ENCODE measurements around the gene ASCL5. TPM values are rescaled to one million over a fixed set of nuclear protein-coding genes. Genes with fewer than 3 reads are reported as not detected.

The ASCL5 gene
- total RNA-seq, 1 donor from 2014 or later, result not detected

DNA sequence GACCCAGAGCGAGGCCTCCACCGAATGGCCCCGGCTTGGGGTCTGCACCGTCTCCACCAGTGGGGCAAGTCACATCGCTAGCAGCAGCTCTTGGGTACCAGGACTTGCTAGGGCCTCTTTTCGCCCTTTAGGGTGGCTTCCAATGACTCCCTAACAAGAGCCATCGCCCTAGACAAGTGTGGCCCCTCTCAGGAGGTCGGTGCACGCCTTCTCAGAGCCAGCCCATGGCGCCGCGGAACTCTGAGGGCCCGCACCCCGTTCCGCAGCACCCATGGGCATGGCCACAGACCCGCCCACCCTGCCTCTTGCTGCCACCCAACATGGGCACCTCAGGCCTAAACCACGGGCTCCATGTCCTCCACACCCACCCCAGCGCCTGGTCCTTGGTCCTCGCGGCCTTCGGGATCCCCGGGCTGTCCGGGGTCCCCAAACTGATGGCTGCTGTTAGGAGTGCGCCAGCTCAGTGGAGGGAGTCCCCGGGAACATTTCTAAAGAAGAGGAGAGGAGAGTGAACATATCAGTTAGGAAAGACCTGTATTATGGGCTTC, 11.5 kb downstream of the ASCL5 start:
- intact Hi-C loops (cut with micrococcal nuclease), result loop anchor here (2.0 kb wide), 1 partner anchor 137 kb away; no protein-coding TSS in a partner anchor
- Mint-ChIP-seq H3K36me3 (ENCODE audit: low read depth) (no peaks in the 10 kb centered on the region), H3K9me3 (no peaks in the 10 kb centered on the region), H3K27ac (no peak overlapping the region), H3K4me1 (peaks cover 4% of the 10 kb centered on the region), H3K27me3 (peaks cover 42% of the 10 kb centered on the region), H3K4me3 (no peak overlapping the region)
- DNase-seq, result no peak

DNA sequence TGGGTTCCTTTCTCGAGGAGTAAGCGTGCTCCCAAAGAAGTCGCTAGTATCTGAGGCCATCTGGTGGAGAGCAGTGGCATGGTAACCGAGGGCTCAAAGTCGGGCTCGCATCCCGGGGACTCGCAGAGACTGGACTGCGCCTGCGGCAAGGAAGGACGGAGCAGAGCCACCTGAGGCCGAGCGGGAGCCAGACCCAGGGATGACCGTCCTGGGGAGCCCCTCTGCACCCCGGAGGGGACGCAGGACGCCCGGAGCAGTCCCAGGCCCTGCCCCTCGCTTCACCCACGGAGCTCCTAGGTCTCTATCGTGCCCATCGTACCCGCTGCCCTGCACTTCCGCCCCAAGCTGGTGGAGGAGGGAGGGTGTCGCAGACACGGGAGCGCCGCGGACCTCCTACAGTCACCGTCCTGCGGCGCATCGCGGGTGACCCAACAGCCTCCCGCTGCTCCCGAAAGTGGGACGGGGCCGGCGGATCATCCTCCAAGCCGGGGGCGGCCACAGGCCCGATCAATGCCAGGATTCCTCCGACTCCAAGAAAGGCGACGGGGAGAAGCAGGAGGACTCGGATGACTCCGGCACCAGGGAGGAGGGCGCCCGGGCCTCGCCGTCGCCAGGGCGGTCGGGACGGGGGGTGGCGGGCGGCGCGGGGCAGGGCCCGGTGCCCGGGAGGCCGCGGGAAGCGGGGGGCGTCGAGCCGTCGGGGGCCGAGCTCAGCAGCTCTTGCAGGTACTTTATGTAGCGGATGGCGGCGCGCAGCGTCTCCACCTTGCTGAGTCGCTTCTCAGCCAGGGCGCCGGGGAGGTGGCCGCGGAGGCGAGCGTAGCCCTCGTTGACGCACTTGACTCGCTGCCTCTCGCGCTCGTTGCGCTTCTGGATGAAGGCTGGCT, 12.5 kb downstream of the ASCL5 start:
- H3K4me1 Mint-ChIP-seq, result peaks cover 4% of the 10 kb centered on the region
- H3K36me3 Mint-ChIP-seq (ENCODE audit: low read depth), result no peaks in the 10 kb centered on the region
- intact Hi-C loops (cut with micrococcal nuclease), result loop anchor here (1.0 to 2.0 kb wide), 2 partner anchors 28 to 136 kb away; no protein-coding TSS in a partner anchor
- H3K9me3 Mint-ChIP-seq, result no peaks in the 10 kb centered on the region
- H3K27me3 Mint-ChIP-seq, result peaks cover 40% of the 10 kb centered on the region
- peak; percentile 90 for DNase-seq
- peak overlapping the region; percentile 48 for H3K27ac Mint-ChIP-seq
- H3K4me3 Mint-ChIP-seq, result peak overlapping the region; percentile 88

DNA sequence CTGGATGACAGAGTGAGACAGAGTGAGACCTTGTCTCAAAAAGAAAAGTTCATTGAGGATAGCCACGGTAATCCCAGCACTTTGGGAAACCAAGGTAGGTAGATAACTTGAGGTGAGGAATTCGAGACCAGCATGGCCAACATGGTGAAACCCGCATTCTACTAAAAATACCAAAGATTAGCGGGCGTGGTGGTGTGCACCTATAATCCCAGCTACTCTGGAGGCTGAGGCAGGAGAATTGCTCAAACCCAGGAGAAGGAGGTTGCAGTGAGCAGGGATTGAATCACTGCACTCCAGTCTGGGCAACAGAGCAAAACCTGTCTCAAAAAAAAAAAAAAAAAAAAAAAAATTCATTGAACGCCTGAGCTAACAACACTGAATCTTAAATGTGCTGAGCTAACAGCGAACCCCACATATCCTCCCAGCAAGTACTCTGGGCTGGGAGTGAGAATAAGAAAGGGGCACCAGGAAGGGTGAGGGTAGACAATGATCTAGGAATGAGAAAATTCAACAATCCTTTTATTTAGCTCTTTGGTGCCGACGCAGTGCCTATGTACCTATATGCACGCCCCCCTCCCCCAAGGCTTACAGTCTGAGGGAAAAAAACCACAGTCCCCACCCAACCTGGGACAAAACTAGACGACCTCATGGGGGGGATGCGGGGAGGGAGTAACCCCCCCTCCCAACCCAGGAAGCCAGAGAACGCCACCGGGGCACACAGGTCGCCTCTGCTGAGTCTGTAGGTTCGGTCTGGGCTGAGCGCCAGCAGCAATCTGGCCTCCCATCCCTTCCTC, 13.3 kb downstream of the ASCL5 start:
- H3K9me3 Mint-ChIP-seq, result no peaks in the 10 kb centered on the region
- peaks cover 4% of the 10 kb centered on the region for H3K4me1 Mint-ChIP-seq
- peak overlapping the region; percentile 88 for H3K4me3 Mint-ChIP-seq
- peaks cover 40% of the 10 kb centered on the region for H3K27me3 Mint-ChIP-seq
- intact Hi-C loops (cut with micrococcal nuclease), result loop anchor here (1.0 to 2.0 kb wide), 2 partner anchors 27 to 135 kb away; no protein-coding TSS in a partner anchor
- no peak overlapping the region for H3K27ac Mint-ChIP-seq
- DNase-seq, result no peak
- no peaks in the 10 kb centered on the region for H3K36me3 Mint-ChIP-seq (ENCODE audit: low read depth)

- H3K4me3 Mint-ChIP-seq, result no peak overlapping the region
- intact Hi-C loops (cut with micrococcal nuclease), result no loop called here
Observed at GRCh38 chr1:201112926-201113325, 14.1 kb downstream of the ASCL5 start.

DNA sequence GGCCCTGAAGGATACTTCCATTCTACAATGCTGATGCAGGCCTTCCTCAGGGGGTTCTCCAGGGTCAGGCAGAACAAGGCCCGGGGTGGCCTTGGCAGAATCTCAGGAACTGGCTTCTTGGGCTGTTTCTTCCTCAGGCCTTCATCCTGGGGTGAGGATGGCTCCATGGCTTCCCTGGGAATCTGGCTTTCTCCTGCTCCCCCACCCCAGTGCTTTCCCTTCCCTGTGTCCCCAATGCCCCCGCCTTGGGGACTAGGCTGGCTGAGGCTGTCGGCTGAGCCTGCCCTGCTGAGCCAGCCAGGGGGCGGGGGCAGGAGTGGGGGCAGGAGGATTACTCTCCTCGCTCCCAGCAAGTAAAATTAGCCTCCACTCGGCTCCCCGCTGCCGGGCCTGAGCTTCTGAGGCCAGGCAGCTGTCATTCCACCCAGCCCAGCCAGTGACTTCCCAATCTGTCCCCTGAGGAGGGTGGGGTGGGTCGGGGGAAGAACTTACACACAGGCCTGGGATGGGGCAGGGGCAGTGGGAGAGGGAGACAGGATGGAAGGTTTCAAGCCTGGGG, 14.7 kb downstream of the ASCL5 start, which contains the start of gene CACNA1S:
CACNA1S (minus strand) TSS at position 254 of the 559 bp plus-strand sequence; CDS start at position 167, 87 bp downstream.
- H3K36me3 Mint-ChIP-seq (ENCODE audit: low read depth), result no peaks in the 10 kb centered on the region
- no peak for DNase-seq
- H3K4me3 Mint-ChIP-seq, result no peak within 1 kb of the TSS
- no peaks in the 10 kb centered on the region for H3K9me3 Mint-ChIP-seq
- peaks cover 4% of the 10 kb centered on the region for H3K4me1 Mint-ChIP-seq
- no peak within 1 kb of the TSS for H3K27ac Mint-ChIP-seq
- intact Hi-C loops (cut with micrococcal nuclease), result no loop called here
- H3K27me3 Mint-ChIP-seq, result peaks cover 37% of the 10 kb centered on the region

More at GRCh38 chr1:201112926-201113325, 14.1 kb downstream of the ASCL5 start:
- Mint-ChIP-seq H3K27ac (no peak overlapping the region), H3K27me3 (peaks cover 37% of the 10 kb centered on the region), H3K36me3 (ENCODE audit: low read depth) (no peaks in the 10 kb centered on the region), H3K4me1 (peaks cover 4% of the 10 kb centered on the region), H3K9me3 (no peaks in the 10 kb centered on the region)
- DNase-seq, result no peak

DNA sequence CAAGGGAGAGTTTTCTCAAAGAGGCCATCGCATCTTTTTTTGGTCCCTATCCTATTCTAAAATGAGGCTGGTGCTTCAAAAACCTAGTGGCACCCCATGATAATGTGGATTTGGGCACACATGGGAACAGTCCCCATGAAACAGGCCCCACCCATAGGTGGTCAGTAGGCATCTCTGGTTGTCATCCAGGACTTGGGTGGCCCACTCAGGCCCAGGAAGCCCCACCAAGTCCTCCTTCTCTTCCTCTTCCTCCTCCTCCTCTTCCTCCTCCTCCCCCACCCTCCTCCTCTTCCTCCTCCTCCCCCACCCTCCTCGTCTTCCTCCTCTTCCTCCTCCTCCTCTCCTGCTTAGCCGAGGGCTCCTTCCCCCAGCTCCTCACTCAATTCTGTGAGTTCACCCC, 15.3 kb downstream of the ASCL5 start:
- Mint-ChIP-seq H3K36me3 (ENCODE audit: low read depth) (no peaks in the 10 kb centered on the region), H3K27ac (no peak overlapping the region), H3K9me3 (no peaks in the 10 kb centered on the region), H3K4me1 (peaks cover 4% of the 10 kb centered on the region), H3K4me3 (no peak overlapping the region), H3K27me3 (peaks cover 33% of the 10 kb centered on the region)
- no peak for DNase-seq
- intact Hi-C loops (cut with micrococcal nuclease), result no loop called here

DNA sequence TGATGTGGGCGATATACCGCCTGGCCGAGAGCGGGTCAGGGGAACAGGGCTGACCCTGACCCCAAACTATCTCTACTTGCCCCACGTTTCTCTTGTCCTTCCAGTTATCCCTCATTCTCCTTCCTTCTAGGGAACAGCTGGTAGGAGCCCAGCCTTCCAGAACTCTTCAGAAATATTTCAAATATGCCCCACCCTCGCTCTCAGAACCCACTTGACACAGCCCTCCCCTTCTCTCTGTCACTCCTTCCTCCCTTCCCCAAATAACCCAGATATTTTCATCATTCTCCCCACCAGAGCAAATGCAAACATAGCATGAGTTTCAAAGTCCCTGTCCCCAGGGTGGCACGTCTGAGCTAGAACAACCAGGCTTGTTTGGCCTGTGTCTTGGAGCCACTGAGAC, 15.8 kb downstream of the ASCL5 start:
- no peak overlapping the region for H3K4me3 Mint-ChIP-seq
- DNase-seq, result no peak
- no peaks in the 10 kb centered on the region for H3K36me3 Mint-ChIP-seq (ENCODE audit: low read depth)
- intact Hi-C loops (cut with micrococcal nuclease), result no loop called here
- peaks cover 28% of the 10 kb centered on the region for H3K27me3 Mint-ChIP-seq
- no peaks in the 10 kb centered on the region for H3K9me3 Mint-ChIP-seq
- H3K27ac Mint-ChIP-seq, result no peak overlapping the region
- peaks cover 4% of the 10 kb centered on the region for H3K4me1 Mint-ChIP-seq

- Mint-ChIP-seq H3K27ac (no peak overlapping the region), H3K9me3 (no peaks in the 10 kb centered on the region), H3K4me1 (peaks cover 4% of the 10 kb centered on the region), H3K4me3 (no peak overlapping the region), H3K36me3 (ENCODE audit: low read depth) (no peaks in the 10 kb centered on the region), H3K27me3 (peaks cover 24% of the 10 kb centered on the region)
- intact Hi-C loops (cut with micrococcal nuclease), result no loop called here
- no peak for DNase-seq
Observed at GRCh38 chr1:201110616-201111015, 16.4 kb downstream of the ASCL5 start.

- H3K27ac Mint-ChIP-seq, result no peak overlapping the region
- DNase-seq, result no peak
- no peaks in the 10 kb centered on the region for H3K36me3 Mint-ChIP-seq (ENCODE audit: low read depth)
- H3K4me1 Mint-ChIP-seq, result peaks cover 4% of the 10 kb centered on the region
- no peaks in the 10 kb centered on the region for H3K9me3 Mint-ChIP-seq
- intact Hi-C loops (cut with micrococcal nuclease), result no loop called here
- H3K4me3 Mint-ChIP-seq, result no peak overlapping the region
- H3K27me3 Mint-ChIP-seq, result peaks cover 20% of the 10 kb centered on the region
Observed at GRCh38 chr1:201110138-201110537, 16.8 kb downstream of the ASCL5 start.

DNA sequence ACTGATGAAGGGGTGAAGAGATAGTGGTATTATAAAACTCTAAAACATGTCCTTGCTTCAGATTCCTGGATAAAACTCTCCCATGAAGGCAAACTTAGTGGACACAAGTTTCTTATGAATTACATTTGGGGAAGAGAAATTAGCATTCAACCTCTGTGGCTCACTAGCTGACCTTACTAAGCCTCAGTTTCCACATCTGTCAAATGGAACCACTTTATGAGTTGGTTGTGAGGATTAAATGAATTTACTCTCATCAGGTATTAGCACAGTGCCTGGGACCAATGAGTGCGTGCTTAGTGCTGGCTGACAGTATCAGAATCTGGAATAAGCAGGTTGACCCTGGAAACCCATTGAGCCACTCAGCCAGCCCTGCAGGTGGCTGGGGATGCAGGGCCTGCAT, 17.3 kb downstream of the ASCL5 start:
- no peak for DNase-seq
- H3K36me3 Mint-ChIP-seq (ENCODE audit: low read depth), result no peaks in the 10 kb centered on the region
- intact Hi-C loops (cut with micrococcal nuclease), result no loop called here
- no peak overlapping the region for H3K27ac Mint-ChIP-seq
- H3K9me3 Mint-ChIP-seq, result no peaks in the 10 kb centered on the region
- peaks cover 4% of the 10 kb centered on the region for H3K4me1 Mint-ChIP-seq
- H3K27me3 Mint-ChIP-seq, result peaks cover 18% of the 10 kb centered on the region
- H3K4me3 Mint-ChIP-seq, result no peak overlapping the region

DNA sequence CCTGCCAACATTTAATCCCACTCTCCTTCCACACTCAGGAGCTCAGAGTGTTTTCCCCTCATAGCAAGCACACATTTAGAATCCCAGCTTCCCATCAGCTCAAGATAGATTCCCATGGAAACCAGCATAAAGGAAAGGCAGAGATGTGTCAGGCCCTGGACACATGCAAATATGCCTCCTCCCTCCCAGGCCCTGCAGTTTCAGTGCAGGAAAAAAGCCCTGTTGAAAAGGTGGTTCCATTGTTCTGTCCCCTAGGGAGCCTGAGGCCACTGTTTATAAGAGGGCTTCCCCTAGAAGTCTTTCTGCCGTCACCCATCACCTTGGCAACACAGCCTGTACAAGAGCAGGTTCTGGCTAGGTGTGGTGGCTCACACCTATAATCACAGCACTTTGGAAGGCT, 18.4 kb downstream of the ASCL5 start:
- H3K36me3 Mint-ChIP-seq (ENCODE audit: low read depth), result no peaks in the 10 kb centered on the region
- no peak for DNase-seq
- no peaks in the 10 kb centered on the region for H3K9me3 Mint-ChIP-seq
- intact Hi-C loops (cut with micrococcal nuclease), result no loop called here
- H3K4me3 Mint-ChIP-seq, result no peak overlapping the region
- no peaks in the 10 kb centered on the region for H3K4me1 Mint-ChIP-seq
- H3K27me3 Mint-ChIP-seq, result peaks cover 11% of the 10 kb centered on the region
- H3K27ac Mint-ChIP-seq, result no peak overlapping the region

GRCh38 chr1:201105688-201106087, 21.3 kb downstream of the ASCL5 start:
- H3K27ac Mint-ChIP-seq, result no peak overlapping the region
- no peak overlapping the region for H3K4me3 Mint-ChIP-seq
- intact Hi-C loops (cut with micrococcal nuclease), result no loop called here
- DNase-seq, result no peak
- H3K27me3 Mint-ChIP-seq, result peaks cover 6% of the 10 kb centered on the region
- no peaks in the 10 kb centered on the region for H3K4me1 Mint-ChIP-seq
- H3K36me3 Mint-ChIP-seq (ENCODE audit: low read depth), result no peaks in the 10 kb centered on the region
- H3K9me3 Mint-ChIP-seq, result no peaks in the 10 kb centered on the region

DNA sequence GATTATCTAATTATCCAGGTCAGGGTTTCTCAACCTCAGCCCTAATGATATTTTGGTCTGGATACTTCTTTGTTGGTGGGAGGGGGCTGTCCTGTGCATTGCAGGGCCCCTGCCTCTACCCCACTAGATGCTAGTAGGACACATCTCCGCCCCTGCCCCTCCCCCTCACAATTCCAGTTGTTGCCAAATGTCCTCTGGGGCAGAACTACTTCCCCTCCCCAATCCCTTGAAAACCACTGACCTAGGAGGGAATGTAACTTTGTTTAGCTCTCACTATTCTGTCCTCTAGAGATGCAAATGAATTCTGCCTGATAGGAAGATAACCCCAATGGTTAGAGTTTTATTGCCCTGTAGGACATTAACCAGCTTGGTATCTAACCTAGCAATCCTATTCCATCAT, 22.8 kb downstream of the ASCL5 start:
- Mint-ChIP-seq H3K36me3 (ENCODE audit: low read depth) (no peaks in the 10 kb centered on the region), H3K4me3 (no peak overlapping the region), H3K4me1 (no peaks in the 10 kb centered on the region), H3K27ac (no peak overlapping the region), H3K27me3 (peaks cover 6% of the 10 kb centered on the region), H3K9me3 (no peaks in the 10 kb centered on the region)
- intact Hi-C loops (cut with micrococcal nuclease), result no loop called here
- DNase-seq, result no peak

Measured in activated CD4-positive, alpha-beta T cell treated with anti-CD3 and anti-CD28 coated beads, Interleukin-2, amount 10 ng/mL, durations not matched to agents 24 days and 14 days (primary cell).